HG02938 (cell line): ENCODE results near the gene CDH16.
"Not testable (repeated sequence)": the region's sequence is repeated elsewhere in the genome, so short reads cannot be mapped to it uniquely, and the experiment has no call there.

Experiments used
- ATAC-seq: cut with Tn5 transposase; IDR thresholded peaks from one replicate; pipeline ENCODE4 v1.9.1; 2021; ENCODE audit warnings: mild to moderate bottlenecking, moderate library complexity; ENCODE audit not compliant: unreplicated experiment

Gene CDH16

GRCh38 chr16:66948134-66948836, 29.6 kb upstream of the CDH16 start:
- ATAC-seq, result no peak

GRCh38 chr16:66947302-66948065, 28.8 kb upstream of the CDH16 start:
- ATAC-seq, result peak; percentile 74

GRCh38 chr16:66946974-66947301, 28.3 kb upstream of the CDH16 start:
- ATAC-seq, result no peak

GRCh38 chr16:66946541-66946940, 27.9 kb upstream of the CDH16 start:
- ATAC-seq, result no peak

GRCh38 chr16:66945939-66946338, 27.3 kb upstream of the CDH16 start:
- ATAC-seq, result no peak

- not testable (repeated sequence) for ATAC-seq
Measured at GRCh38 chr16:66944971-66945370, 26.3 kb upstream of the CDH16 start.

- ATAC-seq, result no peak
Measured at GRCh38 chr16:66944054-66944441, 25.4 kb upstream of the CDH16 start.

GRCh38 chr16:66943426-66944053, 24.9 kb upstream of the CDH16 start:
- no peak for ATAC-seq

- no peak for ATAC-seq
Measured at GRCh38 chr16:66942981-66943380, 24.3 kb upstream of the CDH16 start.

- ATAC-seq, result no peak
Measured at GRCh38 chr16:66940236-66940635, 21.6 kb upstream of the CDH16 start.

GRCh38 chr16:66939366-66939765, 20.7 kb upstream of the CDH16 start:
- no peak for ATAC-seq

GRCh38 chr16:66937725-66938337, 19.1 kb upstream of the CDH16 start:
- no peak for ATAC-seq

GRCh38 chr16:66936889-66937554, 18.3 kb upstream of the CDH16 start:
- ATAC-seq, result no peak

- no peak for ATAC-seq
Measured at GRCh38 chr16:66936462-66936861, 17.8 kb upstream of the CDH16 start.

- ATAC-seq, result no peak
Measured at GRCh38 chr16:66935314-66936011, 16.8 kb upstream of the CDH16 start, which contains the start of gene CES2. Gene CES2 (plus strand): TSS chr16:66935516. CDS start chr16:66935636, 120 bp downstream.

GRCh38 chr16:66934839-66935313, 16.2 kb upstream of the CDH16 start:
- not testable (repeated sequence) for ATAC-seq

- peak; percentile 71 for ATAC-seq
Measured at GRCh38 chr16:66934138-66934838, 15.6 kb upstream of the CDH16 start, which contains the start of gene CIAO2B. Gene CIAO2B (minus strand): TSS chr16:66934402. CDS start chr16:66934364, 38 bp downstream.

GRCh38 chr16:66933776-66934137, 15.1 kb upstream of the CDH16 start:
- ATAC-seq, result peak; percentile 6

- ATAC-seq, result no peak
Measured at GRCh38 chr16:66932076-66932475, 13.4 kb upstream of the CDH16 start.

GRCh38 chr16:66931665-66932064, 13.0 kb upstream of the CDH16 start:
- ATAC-seq, result no peak
